ENCODE measurements around the gene ENOX1. TPM values are rescaled to one million over a fixed set of nuclear protein-coding genes. Genes with fewer than 3 reads are reported as not detected.

The ENOX1 gene
- total RNA-seq, 6 experiments from 2014 or later = 0.50 to 3.2 (median 0.64) TPM

- DNase-seq = peak; percentile 69
- Mint-ChIP-seq H3K4me1 (ENCODE audit: low read depth) (peaks cover 25% of the 10 kb centered on the region), H3K27me3 (ENCODE audit: insufficient read depth) (no peaks in the 10 kb centered on the region), H3K36me3 (ENCODE audit: low read depth) (no peaks in the 10 kb centered on the region), H3K4me3 (peak overlapping the region; percentile 84), H3K27ac (peak overlapping the region; percentile 89), H3K9me3 (no peaks in the 10 kb centered on the region)
- TF ChIP-seq, protein P1, sequence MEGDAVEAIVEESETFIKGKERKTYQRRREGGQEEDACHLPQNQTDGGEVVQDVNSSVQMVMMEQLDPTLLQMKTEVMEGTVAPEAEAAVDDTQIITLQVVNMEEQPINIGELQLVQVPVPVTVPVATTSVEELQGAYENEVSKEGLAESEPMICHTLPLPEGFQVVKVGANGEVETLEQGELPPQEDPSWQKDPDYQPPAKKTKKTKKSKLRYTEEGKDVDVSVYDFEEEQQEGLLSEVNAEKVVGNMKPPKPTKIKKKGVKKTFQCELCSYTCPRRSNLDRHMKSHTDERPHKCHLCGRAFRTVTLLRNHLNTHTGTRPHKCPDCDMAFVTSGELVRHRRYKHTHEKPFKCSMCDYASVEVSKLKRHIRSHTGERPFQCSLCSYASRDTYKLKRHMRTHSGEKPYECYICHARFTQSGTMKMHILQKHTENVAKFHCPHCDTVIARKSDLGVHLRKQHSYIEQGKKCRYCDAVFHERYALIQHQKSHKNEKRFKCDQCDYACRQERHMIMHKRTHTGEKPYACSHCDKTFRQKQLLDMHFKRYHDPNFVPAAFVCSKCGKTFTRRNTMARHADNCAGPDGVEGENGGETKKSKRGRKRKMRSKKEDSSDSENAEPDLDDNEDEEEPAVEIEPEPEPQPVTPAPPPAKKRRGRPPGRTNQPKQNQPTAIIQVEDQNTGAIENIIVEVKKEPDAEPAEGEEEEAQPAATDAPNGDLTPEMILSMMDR (IDR thresholded peaks at IDR 0.05) = peak; percentile 87
These were observed 17.8 kb upstream of the ENOX1 start for GRCh38 chr13:43804461-43805070.

GRCh38 chr13:43802511-43802910 is 15.7 kb upstream of the ENOX1 start:
- Mint-ChIP-seq H3K4me3 (no peak overlapping the region), H3K4me1 (ENCODE audit: low read depth) (peaks cover 21% of the 10 kb centered on the region), H3K27me3 (ENCODE audit: insufficient read depth) (no peaks in the 10 kb centered on the region), H3K9me3 (no peaks in the 10 kb centered on the region), H3K36me3 (ENCODE audit: low read depth) (no peaks in the 10 kb centered on the region), H3K27ac (no peak overlapping the region)
- no peak for DNase-seq
- TF ChIP-seq, protein P1 (IDR thresholded peaks at IDR 0.05) = no peak

- H3K4me3 Mint-ChIP-seq = no peak overlapping the region
- no peak overlapping the region for H3K27ac Mint-ChIP-seq
- H3K27me3 Mint-ChIP-seq (ENCODE audit: insufficient read depth) = peaks cover 5% of the 10 kb centered on the region
- peaks cover 19% of the 10 kb centered on the region for H3K4me1 Mint-ChIP-seq (ENCODE audit: low read depth)
- H3K36me3 Mint-ChIP-seq (ENCODE audit: low read depth) = no peaks in the 10 kb centered on the region
- TF ChIP-seq, protein P1 (IDR thresholded peaks at IDR 0.05) = no peak
- no peaks in the 10 kb centered on the region for H3K9me3 Mint-ChIP-seq
- DNase-seq = no peak
These were observed 14.1 kb upstream of the ENOX1 start for GRCh38 chr13:43800828-43801227.

GRCh38 chr13:43799191-43799590 is 12.4 kb upstream of the ENOX1 start:
- H3K27me3 Mint-ChIP-seq (ENCODE audit: insufficient read depth) = peaks cover 11% of the 10 kb centered on the region
- DNase-seq = no peak
- no peak overlapping the region for H3K27ac Mint-ChIP-seq
- TF ChIP-seq, protein P1 (IDR thresholded peaks at IDR 0.05) = no peak
- no peak overlapping the region for H3K4me3 Mint-ChIP-seq
- no peaks in the 10 kb centered on the region for H3K9me3 Mint-ChIP-seq
- H3K36me3 Mint-ChIP-seq (ENCODE audit: low read depth) = no peaks in the 10 kb centered on the region
- H3K4me1 Mint-ChIP-seq (ENCODE audit: low read depth) = peaks cover 8% of the 10 kb centered on the region

DNA sequence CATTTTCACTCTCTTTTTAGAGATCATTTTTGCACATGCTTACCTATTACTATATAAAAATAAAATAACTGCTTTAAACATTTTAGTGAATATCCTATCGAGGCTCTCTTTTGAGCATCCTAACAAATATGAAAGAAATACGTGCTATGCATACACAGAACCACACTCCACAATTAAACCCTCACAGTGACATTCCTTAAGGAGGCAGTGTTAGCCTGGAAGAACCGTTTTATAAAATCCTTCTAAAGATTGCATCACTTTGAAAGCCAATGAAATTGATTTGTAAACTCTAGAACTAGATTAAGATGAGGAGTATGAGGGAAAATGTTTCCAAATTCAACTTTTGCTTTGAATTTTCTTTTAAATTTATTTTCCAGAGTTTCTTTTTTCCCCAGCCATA is 11.1 kb upstream of the ENOX1 start:
- H3K4me1 Mint-ChIP-seq (ENCODE audit: low read depth) = peaks cover 9% of the 10 kb centered on the region
- H3K27me3 Mint-ChIP-seq (ENCODE audit: insufficient read depth) = peaks cover 11% of the 10 kb centered on the region
- TF ChIP-seq, protein P1 (IDR thresholded peaks at IDR 0.05) = peak; percentile 37; the same call in 1 of the 2 replicates
- H3K36me3 Mint-ChIP-seq (ENCODE audit: low read depth) = no peaks in the 10 kb centered on the region
- no peak overlapping the region for H3K4me3 Mint-ChIP-seq
- DNase-seq = peak; percentile 13
- H3K27ac Mint-ChIP-seq = no peak overlapping the region
- H3K9me3 Mint-ChIP-seq = no peaks in the 10 kb centered on the region
